ENCODE data around the gene HBD.

- TF ChIP-seq TAF1 (IDR thresholded peaks at IDR 0.05; ENCODE audit: borderline replicate concordance, low read depth, low read length): no peak
- no peak for TF ChIP-seq POLR2A (IDR thresholded peaks at IDR 0.05; ENCODE audit: low read depth, low read length)
Observed at GRCh38 chr11:5225480-5225871, 8.8 kb downstream of the HBD start.
